ENCODE results near the gene TSR3.

The TSR3 gene

GRCh38 chr16:1351582-1352362, at the start of gene TSR3, which contains the start of gene GNPTG:
TSS of gene TSR3 (minus strand) at chr16:1351878. CDS start at chr16:1351804, 74 bp downstream.
TSS of gene GNPTG (plus strand) at chr16:1351931. CDS start at chr16:1351966, 35 bp downstream.
- peak; percentile 89 for DNase-seq

- no peak for DNase-seq
These were observed 49.5 kb upstream of the TSR3 start for GRCh38 chr16:1401061-1401757.

- DNase-seq = no peak
These were observed 47.3 kb upstream of the TSR3 start for GRCh38 chr16:1398826-1399581.

- no peak for DNase-seq
These were observed 46.7 kb upstream of the TSR3 start for GRCh38 chr16:1398351-1398750.

- no peak for DNase-seq
These were observed 46.1 kb upstream of the TSR3 start for GRCh38 chr16:1397779-1398178.

GRCh38 chr16:1395444-1396031, 43.9 kb upstream of the TSR3 start:
- no peak for DNase-seq

GRCh38 chr16:1394367-1394951, 42.8 kb upstream of the TSR3 start:
- no peak for DNase-seq

GRCh38 chr16:1393613-1394176, 42.0 kb upstream of the TSR3 start:
- no peak for DNase-seq

- no peak for DNase-seq
These were observed 41.1 kb upstream of the TSR3 start for GRCh38 chr16:1392826-1393225.

GRCh38 chr16:1390239-1390779, 38.6 kb upstream of the TSR3 start:
- DNase-seq = no peak

- no peak for DNase-seq
These were observed 38.1 kb upstream of the TSR3 start for GRCh38 chr16:1389762-1390161.

- no peak for DNase-seq
These were observed 35.7 kb upstream of the TSR3 start for GRCh38 chr16:1387331-1387730.

- DNase-seq = no peak
These were observed 33.6 kb upstream of the TSR3 start for GRCh38 chr16:1385232-1385631.

GRCh38 chr16:1383556-1383955, 31.9 kb upstream of the TSR3 start:
- no peak for DNase-seq

GRCh38 chr16:1381612-1382406, 30.1 kb upstream of the TSR3 start:
- no peak for DNase-seq

GRCh38 chr16:1380195-1380594, 28.5 kb upstream of the TSR3 start:
- no peak for DNase-seq

- peak; percentile 62 for DNase-seq
These were observed 27.8 kb upstream of the TSR3 start for GRCh38 chr16:1379304-1380076.

- peak; percentile 72 for DNase-seq
These were observed 27.2 kb upstream of the TSR3 start for GRCh38 chr16:1378804-1379303.

GRCh38 chr16:1378087-1378803, 26.6 kb upstream of the TSR3 start:
- DNase-seq = no peak

Data from CD4-positive, alpha-beta T cell treated with Interleukin-10 for 1 hour (primary cell).